Retina (tissue), 1 donor: ENCODE results near the gene PFKM.
"Not testable (repeated sequence)": the region's sequence is repeated elsewhere in the genome, so short reads cannot be mapped to it uniquely, and the experiment has no call there.

Source experiments
- DNase-seq: peaks from one replicate; pipeline ENCODE4 v3.0.0-alpha.2; 2016

Gene PFKM

GRCh38 chr12:48119078-48119833 is at the start of gene PFKM:
TSS of gene PFKM (plus strand) at chr12:48119364. CDS start at chr12:48122775, 3,411 bp downstream.
- DNase-seq: peak; percentile 93

GRCh38 chr12:48070033-48070432 is 49.1 kb upstream of the PFKM start:
- DNase-seq: no peak

- no peak for DNase-seq
Measured at GRCh38 chr12:48070731-48071130, 48.4 kb upstream of the PFKM start.

- no peak for DNase-seq
Measured at GRCh38 chr12:48071808-48072207, 47.4 kb upstream of the PFKM start.

- DNase-seq: no peak
Measured at GRCh38 chr12:48072266-48072665, 46.9 kb upstream of the PFKM start.

GRCh38 chr12:48074266-48074665 is 44.9 kb upstream of the PFKM start:
- DNase-seq: no peak

- no peak for DNase-seq
Measured at GRCh38 chr12:48075832-48076231, 43.3 kb upstream of the PFKM start.

GRCh38 chr12:48077111-48077510 is 42.1 kb upstream of the PFKM start:
- DNase-seq: no peak

GRCh38 chr12:48078901-48079300 is 40.3 kb upstream of the PFKM start:
- no peak for DNase-seq

- DNase-seq: no peak
Measured at GRCh38 chr12:48080285-48080684, 38.9 kb upstream of the PFKM start.

GRCh38 chr12:48080821-48081220 is 38.3 kb upstream of the PFKM start:
- no peak for DNase-seq

GRCh38 chr12:48084066-48084465 is 35.1 kb upstream of the PFKM start:
- peak; percentile 12 for DNase-seq

GRCh38 chr12:48084841-48085460 is 34.2 kb upstream of the PFKM start:
- no peak for DNase-seq

GRCh38 chr12:48086327-48086726 is 32.8 kb upstream of the PFKM start:
- no peak for DNase-seq

- DNase-seq: no peak
Measured at GRCh38 chr12:48092611-48093010, 26.6 kb upstream of the PFKM start.

- no peak for DNase-seq
Measured at GRCh38 chr12:48104531-48104930, 14.6 kb upstream of the PFKM start.

- no peak for DNase-seq
Measured at GRCh38 chr12:48105321-48105866, 13.8 kb upstream of the PFKM start.

- peak; percentile 98 for DNase-seq
Measured at GRCh38 chr12:48105867-48106680, 13.1 kb upstream of the PFKM start, which contains the start of gene SENP1. TSS of gene SENP1 (minus strand) at chr12:48106079. CDS start at chr12:48101472, 4,607 bp downstream.

- DNase-seq: no peak
Measured at GRCh38 chr12:48106681-48107613, 12.2 kb upstream of the PFKM start.

- DNase-seq: no peak
Measured at GRCh38 chr12:48109424-48109823, 9.7 kb upstream of the PFKM start.

- no peak for DNase-seq
Measured at GRCh38 chr12:48110691-48111311, 8.4 kb upstream of the PFKM start.

GRCh38 chr12:48111312-48111693 is 7.9 kb upstream of the PFKM start:
- not testable (repeated sequence) for DNase-seq
